Esophagus squamous epithelium (tissue), 5 donors: ENCODE results near the gene ANGPT4. TPM values are rescaled to one million over a fixed set of nuclear protein-coding genes. Genes with fewer than 3 reads are reported as not detected.
A peak's percentile ranks its signal among the peaks of the same experiment; 100 is the strongest.

Experiments used
- DNase-seq: peaks from one replicate; lab custom pipeline; 2025; lab: John Stamatoyannopoulos, UW
- H3K27ac ChIP-seq, 4 donors: fragments of 200-600 bp; sonication (generic); one replicate each; pipeline ENCODE4 v1.5.1; 2016 to 2019; ENCODE audit warnings: mild to moderate bottlenecking in 1 of 4
- H3K27me3 ChIP-seq, 4 donors: fragments of 200-600 bp; sonication (generic); 1 replicate in 3 of 4; 2 replicates in 1 of 4; pipeline versions ENCODE4 v1.5.1 to v1.6.0; 2017 to 2021; ENCODE audit warnings: antibody characterized with exemption in 1 of 4
- H3K36me3 ChIP-seq, 3 donors: fragments of 200-600 bp; sonication (generic); one replicate each; pipeline ENCODE4 v1.5.1; 2016 to 2019
- H3K4me1 ChIP-seq, 3 donors: fragments of 200-600 bp; sonication (generic); one replicate each; pipeline ENCODE4 v1.5.1; 2017 to 2019
- H3K4me3 ChIP-seq, 4 donors: fragments of 200-600 bp; sonication (generic); 1 replicate in 3 of 4; 2 replicates in 1 of 4; pipeline ENCODE4 v1.5.1; 2016 to 2019; ENCODE audit warnings: mild to moderate bottlenecking in 2 of 4, moderate library complexity in 1 of 4
- H3K9me3 ChIP-seq, 3 donors: fragments of 200-600 bp; sonication (generic); one replicate each; pipeline ENCODE4 v1.5.1; 2016 to 2019
- POLR2A ChIP-seq, 4 donors: fragments of 450-650 bp; IDR thresholded peaks; one replicate each; pipeline ENCODE4 v1.6.1; 2017; ENCODE audit warnings: antibody characterized with exemption in 4 of 4, mild to moderate bottlenecking in 4 of 4, moderate library complexity in 3 of 4
- whole genome bisulfite sequencing, 2 donors: methylation state at CpG; one replicate each; pipeline ENCODE4 v1.1.5; 2018; 5-methylcytosine and 5-hydroxymethylcytosine counted together
- intact Hi-C: fragments of 100-400 bp; cut with DNase I; formaldehyde crosslinking; loops from one replicate; pipeline ENCODE4 v1.15.0; 2022
- total RNA-seq, 4 donors: library from RNA; depleted of rRNA; stranded (reverse); fragments of >200 nt; gene quantifications; one replicate each; pipeline ENCODE4 v1.1.0, GENCODE V29; 2016
- TF ChIP-seq, protein P1 (sequence below), 6 experiments: fragments of 450-650 bp in 4 of 6; fragments of 200-600 bp in 2 of 6; sonication (generic) in 2 of 6; IDR thresholded peaks; one replicate each; pipeline ENCODE4 v1.5.1; 2016 to 2019; ENCODE audit warnings: antibody characterized with exemption in 6 of 6, mild to moderate bottlenecking in 4 of 6, moderate library complexity in 4 of 6
- donor health status: DM: yes; HTN: yes; CAD: no.

Gene ANGPT4
- total RNA-seq, 4 donors from 2014 or later, result under 0.01 to 0.38 (median 0.09) TPM; not detected in 1

DNA sequence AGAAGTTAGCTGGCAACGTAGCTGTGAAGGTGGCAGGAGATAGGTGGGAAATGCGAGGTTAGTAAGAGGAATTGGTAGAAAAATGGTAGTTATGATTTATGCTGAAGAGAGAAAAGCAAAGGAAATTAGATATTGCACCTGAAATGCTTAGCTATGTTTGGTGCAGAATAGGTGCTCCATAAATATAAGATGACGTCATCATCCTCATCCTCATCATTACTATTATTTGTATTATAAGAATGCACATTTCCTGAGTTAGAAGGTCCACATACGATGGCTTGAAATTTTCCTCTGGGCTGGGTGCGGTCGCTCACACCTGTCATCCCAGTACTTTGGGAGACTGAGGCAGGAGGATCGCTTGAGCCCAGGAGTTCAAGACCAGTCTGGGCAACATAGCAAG is 39.5 kb upstream of the ANGPT4 start:
- no peak overlapping the region for H3K27ac ChIP-seq
- no peaks in the 10 kb centered on the region for H3K36me3 ChIP-seq
- H3K9me3 ChIP-seq, result no peaks in the 10 kb centered on the region
- peaks cover 0 to 68% (median 0%) of the 10 kb centered on the region in 4 donors for H3K27me3 ChIP-seq
- TF ChIP-seq, protein P1, sequence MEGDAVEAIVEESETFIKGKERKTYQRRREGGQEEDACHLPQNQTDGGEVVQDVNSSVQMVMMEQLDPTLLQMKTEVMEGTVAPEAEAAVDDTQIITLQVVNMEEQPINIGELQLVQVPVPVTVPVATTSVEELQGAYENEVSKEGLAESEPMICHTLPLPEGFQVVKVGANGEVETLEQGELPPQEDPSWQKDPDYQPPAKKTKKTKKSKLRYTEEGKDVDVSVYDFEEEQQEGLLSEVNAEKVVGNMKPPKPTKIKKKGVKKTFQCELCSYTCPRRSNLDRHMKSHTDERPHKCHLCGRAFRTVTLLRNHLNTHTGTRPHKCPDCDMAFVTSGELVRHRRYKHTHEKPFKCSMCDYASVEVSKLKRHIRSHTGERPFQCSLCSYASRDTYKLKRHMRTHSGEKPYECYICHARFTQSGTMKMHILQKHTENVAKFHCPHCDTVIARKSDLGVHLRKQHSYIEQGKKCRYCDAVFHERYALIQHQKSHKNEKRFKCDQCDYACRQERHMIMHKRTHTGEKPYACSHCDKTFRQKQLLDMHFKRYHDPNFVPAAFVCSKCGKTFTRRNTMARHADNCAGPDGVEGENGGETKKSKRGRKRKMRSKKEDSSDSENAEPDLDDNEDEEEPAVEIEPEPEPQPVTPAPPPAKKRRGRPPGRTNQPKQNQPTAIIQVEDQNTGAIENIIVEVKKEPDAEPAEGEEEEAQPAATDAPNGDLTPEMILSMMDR (IDR thresholded peaks at IDR 0.05), result no peak
- no peak for TF ChIP-seq POLR2A (IDR thresholded peaks at IDR 0.05)
- DNase-seq, result no peak
- peaks cover 0 to 6% (median 0%) of the 10 kb centered on the region in 3 donors for H3K4me1 ChIP-seq
- no peak overlapping the region for H3K4me3 ChIP-seq
- intact Hi-C loops, result no loop called here
- WGBS, 2 donors, result 76 to 81% methylated on average over 7 of the region's 7 CpGs

GRCh38 chr20:955111-955510 is 39.0 kb upstream of the ANGPT4 start:
- TF ChIP-seq, protein P1 (IDR thresholded peaks at IDR 0.05), result no peak
- TF ChIP-seq POLR2A (IDR thresholded peaks at IDR 0.05), result no peak
- intact Hi-C loops, result no loop called here
- Histone ChIP-seq H3K27ac (no peak overlapping the region), H3K4me1 (peaks cover 0 to 6% (median 0%) of the 10 kb centered on the region in 3 donors), H3K36me3 (no peaks in the 10 kb centered on the region), H3K9me3 (no peaks in the 10 kb centered on the region), H3K4me3 (no peak overlapping the region), H3K27me3 (peaks cover 0 to 63% (median 0%) of the 10 kb centered on the region in 4 donors)
- no peak for DNase-seq
- 58 to 89% methylated on average over 1 to 3 of the region's 3 CpGs for WGBS, 2 donors

DNA sequence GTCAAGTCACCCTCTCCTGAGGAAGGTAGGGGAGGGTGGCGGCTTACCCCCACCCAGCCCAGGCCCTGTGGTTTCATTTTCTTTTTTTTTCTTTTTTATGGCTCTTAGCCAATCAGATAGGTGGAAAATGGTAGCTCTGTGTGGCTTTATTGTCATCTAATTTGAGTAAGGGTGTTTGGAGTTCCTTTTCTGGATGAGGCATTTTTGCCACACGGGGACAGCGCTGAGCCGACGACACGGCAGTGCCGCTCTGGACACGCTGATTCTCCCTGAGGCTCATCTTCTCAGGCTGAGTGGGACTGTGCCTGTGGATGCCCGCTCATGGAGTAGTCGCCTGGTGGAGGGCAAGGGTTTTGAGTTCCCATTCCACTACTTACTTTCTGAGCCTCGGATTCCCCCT is 37.6 kb upstream of the ANGPT4 start:
- H3K27ac ChIP-seq, result no peak overlapping the region
- no peaks in the 10 kb centered on the region for H3K9me3 ChIP-seq
- WGBS, 2 donors, result 15 to 17% methylated on average over 3 to 8 of the region's 11 CpGs
- no peak for DNase-seq
- no peak overlapping the region for H3K4me3 ChIP-seq
- H3K4me1 ChIP-seq, result peaks cover 0 to 6% (median 0%) of the 10 kb centered on the region in 3 donors
- H3K36me3 ChIP-seq, result no peaks in the 10 kb centered on the region
- TF ChIP-seq, protein P1 (IDR thresholded peaks at IDR 0.05), result peak in 3 of 6 experiments; percentile 13 to 29 (median 14)
- no peak for TF ChIP-seq POLR2A (IDR thresholded peaks at IDR 0.05)
- intact Hi-C loops, result no loop called here
- peaks cover 0 to 56% (median 0%) of the 10 kb centered on the region in 4 donors for H3K27me3 ChIP-seq

- intact Hi-C loops, result no loop called here
- 71 to 75% methylated on average over 8 of the region's 8 CpGs for WGBS, 2 donors
- H3K36me3 ChIP-seq, result no peaks in the 10 kb centered on the region
- no peak overlapping the region for H3K4me3 ChIP-seq
- TF ChIP-seq, protein P1 (IDR thresholded peaks at IDR 0.05), result no peak
- no peak for TF ChIP-seq POLR2A (IDR thresholded peaks at IDR 0.05)
- H3K27me3 ChIP-seq, result peaks cover 0 to 47% (median 0%) of the 10 kb centered on the region in 4 donors
- peaks cover 0 to 6% (median 0%) of the 10 kb centered on the region in 3 donors for H3K4me1 ChIP-seq
- no peaks in the 10 kb centered on the region for H3K9me3 ChIP-seq
- no peak overlapping the region for H3K27ac ChIP-seq
- no peak for DNase-seq
Measured at GRCh38 chr20:952196-952795, 36.2 kb upstream of the ANGPT4 start.

- DNase-seq, result no peak
- TF ChIP-seq POLR2A (IDR thresholded peaks at IDR 0.05), result no peak
- TF ChIP-seq, protein P1 (IDR thresholded peaks at IDR 0.05), result no peak
Measured at GRCh38 chr20:951384-952169, 35.4 kb upstream of the ANGPT4 start.

More at GRCh38 chr20:951384-952169, 35.4 kb upstream of the ANGPT4 start:
- Histone ChIP-seq H3K9me3 (no peaks in the 10 kb centered on the region), H3K4me3 (no peak overlapping the region), H3K27me3 (peaks cover 0 to 47% (median 0%) of the 10 kb centered on the region in 4 donors), H3K27ac (no peak overlapping the region), H3K36me3 (no peaks in the 10 kb centered on the region), H3K4me1 (peaks cover 0 to 5% (median 0%) of the 10 kb centered on the region in 3 donors)
- intact Hi-C loops, result no loop called here
- 85 to 87% methylated on average over 18 to 21 of the region's 21 CpGs for WGBS, 2 donors
